Esophagus squamous epithelium (tissue), 4 donors: ENCODE measurements around the gene TUBA8.

Experiments used
- CTCF ChIP-seq, 6 experiments: fragments of 450-650 bp in 4 of 6; fragments of 200-600 bp in 2 of 6; sonication (generic) in 2 of 6; IDR thresholded peaks; one replicate each; pipeline ENCODE4 v1.5.1; 2016 to 2019; ENCODE audit warnings: antibody characterized with exemption in 6 of 6, mild to moderate bottlenecking in 4 of 6, moderate library complexity in 4 of 6
- POLR2A ChIP-seq, 4 donors: fragments of 450-650 bp; IDR thresholded peaks; one replicate each; pipeline ENCODE4 v1.6.1; 2017; ENCODE audit warnings: antibody characterized with exemption in 4 of 4, mild to moderate bottlenecking in 4 of 4, moderate library complexity in 3 of 4

- TF ChIP-seq CTCF (IDR thresholded peaks at IDR 0.05) (no peak), POLR2A (IDR thresholded peaks at IDR 0.05) (no peak)
These were observed 13.8 kb upstream of the TUBA8 start for GRCh38 chr22:18096823-18097222.
